Measurements from ENCODE around the gene GGT6.
"Not testable (repeated sequence)": the region's sequence is repeated elsewhere in the genome, so short reads cannot be mapped to it uniquely, and the experiment has no call there.

GGT6 gene

DNA sequence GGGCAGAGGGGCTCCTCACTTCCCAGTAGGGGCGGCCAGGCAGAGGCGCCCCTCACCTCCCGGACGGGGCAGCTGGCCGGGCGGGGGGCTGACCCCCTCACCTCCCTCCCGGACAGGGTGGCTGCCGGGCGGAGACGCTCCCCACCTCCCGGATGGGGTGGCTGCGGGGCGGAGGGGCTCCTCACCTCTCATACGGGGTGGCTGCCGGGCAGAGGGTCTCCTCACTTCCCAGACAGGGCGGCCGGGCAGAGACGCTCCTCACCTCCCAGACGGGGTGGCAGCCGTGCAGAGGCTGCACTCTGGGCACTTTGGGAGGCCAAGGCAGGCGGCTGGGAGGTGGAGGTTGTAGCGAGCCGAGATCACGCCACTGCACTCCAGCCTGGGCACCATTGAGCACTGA, 18.0 kb upstream of the GGT6 start:
- H3K4me3 ChIP-seq (ENCODE audit: low read length); DNase-seq (ENCODE audit: low read depth, low spot score): not testable (repeated sequence)

- H3K4me3 ChIP-seq (ENCODE audit: low read length), result no peak overlapping the region
- DNase-seq (ENCODE audit: low read depth, low spot score), result no peak
Measured at GRCh38 chr17:4577386-4577993, 17.1 kb upstream of the GGT6 start.

DNA sequence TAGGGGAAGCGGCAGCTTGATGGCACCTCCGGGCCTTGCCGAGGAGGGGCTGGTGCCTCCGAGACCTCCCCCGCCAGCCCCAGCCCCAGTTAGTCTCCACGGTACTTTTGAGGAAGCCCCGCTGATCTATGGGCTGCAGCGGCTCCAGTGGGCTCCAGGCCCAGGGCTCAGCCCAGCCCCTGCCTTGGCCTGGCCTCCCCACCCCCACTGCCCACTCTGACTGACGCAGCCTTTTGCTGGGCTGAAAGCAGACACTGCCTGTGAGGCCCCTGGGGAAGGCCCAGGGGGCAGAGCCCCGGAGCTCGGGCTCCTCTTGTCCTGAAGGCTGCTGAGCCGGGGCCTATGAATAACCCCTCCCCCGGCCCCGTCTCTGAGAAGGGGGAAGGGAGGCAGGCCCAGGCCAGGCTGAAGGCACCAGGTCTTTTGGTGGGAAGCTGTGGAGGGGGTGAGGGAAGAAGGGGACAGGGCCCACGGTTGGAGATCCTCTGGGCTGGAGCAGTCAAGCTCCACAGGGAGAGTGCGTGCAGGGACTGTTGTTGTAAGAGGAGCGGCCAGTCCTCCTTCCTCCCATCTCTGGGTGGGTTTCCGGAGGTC, 16.4 kb upstream of the GGT6 start:
- DNase-seq (ENCODE audit: low read depth, low spot score), result no peak
- H3K4me3 ChIP-seq (ENCODE audit: low read length), result no peak overlapping the region

DNA sequence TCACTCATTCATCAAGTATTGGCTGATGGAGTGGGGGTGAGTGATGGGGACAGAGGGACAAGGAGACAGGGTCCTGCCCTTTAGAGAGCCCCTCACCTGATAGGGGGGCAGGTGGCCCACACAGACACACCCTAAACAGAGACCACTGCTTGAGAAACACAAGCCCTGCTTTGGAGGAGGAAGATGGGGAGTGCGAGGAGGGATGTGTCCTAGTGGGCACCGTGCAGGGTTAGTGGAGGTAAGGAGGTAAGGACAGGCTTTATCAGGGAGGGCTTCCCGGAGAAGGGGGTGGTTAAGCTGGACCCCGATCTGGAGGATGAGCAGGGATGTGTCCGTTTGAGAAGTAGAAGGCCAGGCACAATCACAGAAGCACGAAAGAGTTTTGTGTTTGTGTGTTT, 15.8 kb upstream of the GGT6 start:
- no peak for DNase-seq (ENCODE audit: low read depth, low spot score)
- H3K4me3 ChIP-seq (ENCODE audit: low read length), result no peak overlapping the region

DNA sequence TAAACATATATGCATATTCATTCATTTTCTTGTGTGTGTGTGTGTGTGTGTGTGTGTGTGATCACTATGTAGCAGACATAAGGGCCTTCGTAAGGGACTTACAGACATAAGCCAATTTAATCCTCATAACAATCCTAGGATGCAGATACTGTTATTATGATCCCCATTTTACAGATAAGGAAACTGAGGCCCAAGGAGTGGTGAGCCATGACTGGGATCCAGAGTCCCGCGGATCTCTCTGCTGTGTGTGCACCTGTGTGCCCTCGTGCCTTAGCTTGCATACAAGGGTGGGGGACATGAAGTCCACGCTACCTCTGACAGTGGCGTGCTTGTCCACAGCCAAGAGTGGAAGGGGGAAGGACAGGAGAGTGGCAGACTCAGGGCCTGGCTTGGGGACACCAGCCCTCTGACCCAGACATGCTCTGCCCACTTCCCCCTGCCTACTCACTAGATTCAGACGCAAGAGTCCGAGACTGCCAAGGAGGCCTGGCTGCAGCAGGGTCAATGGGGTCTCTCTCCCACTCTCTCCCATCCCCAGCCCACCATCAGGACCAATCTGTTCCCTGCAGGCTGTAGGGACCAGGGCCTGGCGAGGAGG, 14.2 kb upstream of the GGT6 start:
- H3K4me3 ChIP-seq (ENCODE audit: low read length), result no peak overlapping the region
- DNase-seq (ENCODE audit: low read depth, low spot score), result no peak

DNA sequence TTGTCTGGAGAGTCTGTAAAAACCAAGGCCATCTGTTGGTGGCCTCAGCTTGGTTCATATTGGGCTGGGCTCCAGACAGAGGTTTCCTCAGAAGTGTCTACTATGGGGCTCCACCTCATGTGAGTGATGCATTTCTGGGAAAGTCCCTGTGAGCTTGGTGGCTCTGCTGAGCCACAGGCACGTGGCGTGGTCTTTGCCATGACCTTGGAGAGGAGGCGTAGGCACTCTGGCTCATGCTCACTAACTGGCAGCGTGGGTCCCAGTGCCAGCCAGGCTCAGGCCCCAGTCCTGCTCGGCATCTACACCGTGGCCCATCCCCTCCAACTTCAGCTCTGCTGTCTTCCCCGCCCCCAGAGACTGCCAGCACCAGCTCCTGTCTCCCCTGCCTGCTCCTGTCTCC, 13.3 kb upstream of the GGT6 start:
- H3K4me3 ChIP-seq (ENCODE audit: low read length), result no peak overlapping the region
- DNase-seq (ENCODE audit: low read depth, low spot score), result no peak

- DNase-seq (ENCODE audit: low read depth, low spot score), result no peak
- H3K4me3 ChIP-seq (ENCODE audit: low read length), result no peak overlapping the region
Measured at GRCh38 chr17:4573115-4573514, 12.7 kb upstream of the GGT6 start.

DNA sequence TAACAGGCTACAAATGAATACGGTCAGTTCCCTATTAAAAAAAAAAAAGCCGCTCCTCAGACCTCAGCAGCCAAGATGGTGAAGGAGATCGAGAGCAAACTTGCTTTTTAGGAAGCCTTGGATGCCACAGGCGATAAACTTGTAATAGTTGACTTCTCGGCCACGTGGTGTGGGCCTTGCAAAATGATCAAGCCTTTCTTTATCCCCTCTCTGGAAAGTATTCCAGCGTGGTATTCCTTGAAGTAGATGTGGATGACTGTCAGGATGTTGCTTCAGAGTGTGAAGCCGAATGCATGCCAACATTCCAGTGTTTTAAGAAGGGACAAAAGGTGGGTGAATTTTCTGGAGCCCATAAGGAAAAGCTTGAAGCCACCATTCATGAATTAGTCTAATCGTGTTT, 11.8 kb upstream of the GGT6 start:
- DNase-seq (ENCODE audit: low read depth, low spot score), result no peak
- no peak overlapping the region for H3K4me3 ChIP-seq (ENCODE audit: low read length)

GRCh38 chr17:4569591-4569990, 9.2 kb upstream of the GGT6 start:
- no peak overlapping the region for H3K4me3 ChIP-seq (ENCODE audit: low read length)
- no peak for DNase-seq (ENCODE audit: low read depth, low spot score)

DNA sequence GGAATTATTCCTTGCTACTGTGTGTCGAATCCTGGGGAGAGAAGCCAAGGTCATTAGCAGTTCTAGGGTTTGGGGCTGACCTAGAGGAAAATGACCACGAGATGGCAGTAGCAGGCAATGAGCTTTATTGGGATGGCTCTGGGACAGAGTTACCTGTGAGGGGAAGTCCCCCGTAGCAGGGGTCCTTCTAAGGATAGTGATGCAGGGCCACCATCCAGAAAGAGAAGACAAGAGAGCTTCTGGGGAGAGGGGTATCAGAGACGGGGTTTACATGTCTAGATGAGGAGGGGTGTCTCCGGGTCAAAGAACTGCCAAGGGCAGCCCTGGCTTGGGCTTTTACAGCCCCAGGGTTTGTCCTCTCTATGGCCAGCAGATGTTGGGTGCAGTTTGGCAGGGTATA, 6.4 kb upstream of the GGT6 start:
- H3K4me3 ChIP-seq (ENCODE audit: low read length), result no peak overlapping the region
- DNase-seq (ENCODE audit: low read depth, low spot score), result peak; percentile 54

DNA sequence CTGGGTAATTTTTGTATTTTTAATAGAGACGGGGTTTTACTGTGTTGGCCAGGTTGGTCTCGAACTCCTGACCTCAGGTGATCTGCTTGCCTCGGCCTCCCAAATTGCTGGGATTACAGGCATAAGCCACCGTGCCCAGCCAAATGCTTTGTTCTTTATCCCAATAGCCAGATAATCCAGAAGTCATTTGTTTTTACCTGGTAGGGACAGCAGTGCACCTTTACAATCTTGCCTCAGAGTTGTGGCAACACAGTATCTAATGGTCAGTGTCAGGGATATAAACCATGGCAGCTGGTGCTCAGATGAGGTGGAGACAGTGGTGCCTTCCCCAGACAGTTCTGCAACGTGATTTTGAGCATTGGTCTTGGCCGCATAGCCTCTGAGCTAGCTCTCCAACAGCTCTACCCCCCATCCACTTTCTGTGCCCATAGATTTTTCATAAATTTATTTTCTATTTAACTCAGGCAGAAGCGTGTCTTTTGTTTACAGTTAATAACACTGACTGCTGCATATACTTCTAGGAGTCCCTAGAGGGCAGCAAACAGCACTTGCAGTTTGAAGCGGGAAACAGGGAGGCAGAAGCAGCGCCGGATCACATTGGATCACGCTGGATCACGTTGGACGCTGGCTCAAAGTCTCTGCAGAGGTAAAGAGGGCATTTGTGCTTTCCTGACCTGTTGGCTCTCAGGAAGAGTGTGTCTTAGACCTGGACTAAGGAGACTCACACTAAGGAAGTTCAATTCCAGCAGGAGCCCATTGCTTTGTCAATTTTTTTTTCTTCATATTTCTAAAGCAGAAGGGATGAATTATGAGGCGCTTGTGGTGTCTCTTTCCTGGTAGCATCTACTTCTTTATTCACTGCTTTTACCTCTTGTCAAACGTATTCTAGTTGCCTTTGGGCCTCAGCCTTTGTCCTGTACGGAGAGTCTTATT, 5.1 kb upstream of the GGT6 start:
- peak overlapping the region; percentile 17 for H3K4me3 ChIP-seq (ENCODE audit: low read length)

GRCh38 chr17:4562015-4562969, 1.9 kb upstream of the GGT6 start:
- no peak for DNase-seq (ENCODE audit: low read depth, low spot score)
- H3K4me3 ChIP-seq (ENCODE audit: low read length), result no peak overlapping the region; the same call in 1 of the 2 replicates

More for the DNA sequence above, 5.1 kb upstream of the GGT6 start:
- DNase-seq (ENCODE audit: low read depth, low spot score), result peak; percentile 79

DNA sequence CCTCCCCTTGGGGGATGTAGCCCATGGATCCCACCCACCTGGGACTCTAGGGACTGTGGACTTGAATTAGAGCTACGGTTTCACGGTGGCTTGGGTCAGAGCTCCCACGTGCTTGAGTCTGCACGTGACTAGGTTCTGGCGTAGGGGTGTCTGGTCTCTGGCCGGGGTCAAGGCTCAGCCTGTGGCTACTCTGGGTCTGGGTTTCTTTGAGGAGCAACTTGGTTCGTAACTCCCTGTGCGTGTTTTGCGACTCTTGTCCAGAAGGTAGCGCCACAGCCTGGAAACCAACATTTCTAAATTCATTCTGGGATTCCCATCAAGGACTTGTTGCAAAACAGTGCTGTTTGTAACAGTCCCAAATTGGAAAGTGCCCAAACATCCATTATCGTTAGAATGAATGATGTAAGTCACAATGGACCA, 470 bp upstream of the GGT6 start:
- no peak for DNase-seq (ENCODE audit: low read depth, low spot score)
- H3K4me3 ChIP-seq (ENCODE audit: low read length), result no peak overlapping the region

GRCh38 chr17:4559966-4560365, 411 bp downstream of the GGT6 start:
- no peak for DNase-seq (ENCODE audit: low read depth, low spot score)
- no peak overlapping the region for H3K4me3 ChIP-seq (ENCODE audit: low read length)

- DNase-seq (ENCODE audit: low read depth, low spot score), result no peak
- no peak overlapping the region for H3K4me3 ChIP-seq (ENCODE audit: low read length)
Measured at GRCh38 chr17:4559139-4559791, 1.1 kb downstream of the GGT6 start.

DNA sequence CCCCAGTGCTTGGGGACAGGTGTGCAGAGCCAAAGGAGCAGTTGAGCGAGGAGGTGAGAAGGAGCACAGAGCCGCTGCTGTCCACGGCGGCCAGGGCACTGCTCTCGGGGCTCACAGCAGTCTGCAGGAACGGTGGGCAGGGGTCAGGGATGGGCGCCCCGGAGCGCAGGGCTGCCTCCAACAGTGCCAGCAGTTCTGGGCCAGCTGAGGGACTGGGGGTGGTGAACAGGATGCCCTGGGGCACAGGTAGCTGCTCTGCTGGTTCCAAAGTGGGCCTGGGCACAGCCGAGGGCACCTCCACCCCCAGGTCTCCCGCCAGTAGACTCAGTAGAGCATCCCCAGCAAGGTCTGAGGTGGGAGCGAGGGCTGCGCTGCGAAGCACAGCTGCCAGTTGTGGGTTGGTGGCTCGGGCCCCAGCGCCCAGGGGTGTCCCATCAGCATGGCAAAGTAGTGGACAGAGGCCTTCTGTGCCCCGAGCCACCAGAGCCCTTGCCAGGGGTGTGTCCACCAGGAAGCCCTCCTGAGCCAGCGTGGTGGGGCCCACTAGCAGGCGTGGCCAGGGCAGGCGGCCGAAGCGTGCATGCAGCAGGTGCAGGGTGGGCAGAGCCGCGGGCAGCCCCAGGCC, 1.9 kb downstream of the GGT6 start:
- no peak for DNase-seq (ENCODE audit: low read depth, low spot score)
- H3K4me3 ChIP-seq (ENCODE audit: low read length), result no peak overlapping the region

- no peak for DNase-seq (ENCODE audit: low read depth, low spot score)
- H3K4me3 ChIP-seq (ENCODE audit: low read length), result no peak overlapping the region
Measured at GRCh38 chr17:4557626-4558346, 2.6 kb downstream of the GGT6 start.

All from Jurkat, Clone E6-1 (cell line).